HG03097 (cell line): Measurements from ENCODE around the gene CREB3L1.

Experiments
- ATAC-seq: cut with Tn5 transposase; IDR thresholded peaks from one replicate; pipeline ENCODE4 v1.9.1; 2021; ENCODE audit not compliant: unreplicated experiment, low FRiP score

CREB3L1 gene

GRCh38 chr11:46272816-46273427 is 4.5 kb upstream of the CREB3L1 start:
- no peak for ATAC-seq

- no peak for ATAC-seq
These were observed 3.8 kb upstream of the CREB3L1 start for GRCh38 chr11:46273511-46274205.

- no peak for ATAC-seq
These were observed 1.4 kb upstream of the CREB3L1 start for GRCh38 chr11:46275964-46276641.

- ATAC-seq: no peak
These were observed 195 bp upstream of the CREB3L1 start for GRCh38 chr11:46277313-46277621.

- no peak for ATAC-seq
These were observed 1.1 kb downstream of the CREB3L1 start for GRCh38 chr11:46278387-46279125.

- no peak for ATAC-seq
These were observed 2.0 kb downstream of the CREB3L1 start for GRCh38 chr11:46279126-46280099.

- no peak for ATAC-seq
These were observed 3.2 kb downstream of the CREB3L1 start for GRCh38 chr11:46280706-46281105.

- no peak for ATAC-seq
These were observed 3.9 kb downstream of the CREB3L1 start for GRCh38 chr11:46281371-46281831.

GRCh38 chr11:46285173-46285572 is 7.7 kb downstream of the CREB3L1 start:
- no peak for ATAC-seq

GRCh38 chr11:46285594-46286033 is 8.2 kb downstream of the CREB3L1 start:
- no peak for ATAC-seq

GRCh38 chr11:46286789-46287188 is 9.3 kb downstream of the CREB3L1 start:
- no peak for ATAC-seq

- no peak for ATAC-seq
These were observed 11.0 kb downstream of the CREB3L1 start for GRCh38 chr11:46288451-46288850.

GRCh38 chr11:46290011-46290410 is 12.5 kb downstream of the CREB3L1 start:
- ATAC-seq: no peak

GRCh38 chr11:46290598-46291309 is 13.3 kb downstream of the CREB3L1 start:
- no peak for ATAC-seq

GRCh38 chr11:46291441-46292150 is 14.1 kb downstream of the CREB3L1 start:
- no peak for ATAC-seq

GRCh38 chr11:46293066-46293465 is 15.6 kb downstream of the CREB3L1 start:
- no peak for ATAC-seq

- no peak for ATAC-seq
These were observed 16.2 kb downstream of the CREB3L1 start for GRCh38 chr11:46293641-46294103.
